ENCODE results near the gene TMEM11.

Gene TMEM11

GRCh38 chr17:21186399-21187187, 27.4 kb downstream of the TMEM11 start:
- DNase-seq (ENCODE audit: low read depth in 2 of 2): no peak

- DNase-seq (ENCODE audit: low read depth in 2 of 2): no peak
Measured at GRCh38 chr17:21185061-21185460, 28.9 kb downstream of the TMEM11 start.

GRCh38 chr17:21184570-21184969, 29.4 kb downstream of the TMEM11 start:
- DNase-seq (ENCODE audit: low read depth in 2 of 2): no peak

GRCh38 chr17:21183468-21183867, 30.5 kb downstream of the TMEM11 start:
- DNase-seq (ENCODE audit: low read depth in 2 of 2): no peak

- DNase-seq (ENCODE audit: low read depth in 2 of 2): no peak
Measured at GRCh38 chr17:21177854-21178600, 35.9 kb downstream of the TMEM11 start.

GRCh38 chr17:21177401-21177800, 36.6 kb downstream of the TMEM11 start:
- DNase-seq (ENCODE audit: low read depth in 2 of 2): no peak

GRCh38 chr17:21176773-21177395, 37.1 kb downstream of the TMEM11 start:
- DNase-seq (ENCODE audit: low read depth in 2 of 2): no peak

- DNase-seq (ENCODE audit: low read depth in 2 of 2): peak; percentile 54 to 61
Measured at GRCh38 chr17:21174713-21175112, 39.2 kb downstream of the TMEM11 start.

GRCh38 chr17:21174186-21174585, 39.8 kb downstream of the TMEM11 start:
- no peak for DNase-seq (ENCODE audit: low read depth in 2 of 2)

GRCh38 chr17:21173543-21173942, 40.4 kb downstream of the TMEM11 start:
- no peak for DNase-seq (ENCODE audit: low read depth in 2 of 2)

- DNase-seq (ENCODE audit: low read depth in 2 of 2): no peak
Measured at GRCh38 chr17:21172846-21173245, 41.1 kb downstream of the TMEM11 start.

GRCh38 chr17:21171970-21172510, 41.9 kb downstream of the TMEM11 start:
- no peak for DNase-seq (ENCODE audit: low read depth in 2 of 2)

- DNase-seq (ENCODE audit: low read depth in 2 of 2): no peak
Measured at GRCh38 chr17:21171309-21171922, 42.5 kb downstream of the TMEM11 start.

GRCh38 chr17:21170809-21171208, 43.2 kb downstream of the TMEM11 start:
- DNase-seq (ENCODE audit: low read depth in 2 of 2): no peak

- no peak for DNase-seq (ENCODE audit: low read depth in 2 of 2)
Measured at GRCh38 chr17:21169496-21169895, 44.5 kb downstream of the TMEM11 start.

- no peak for DNase-seq (ENCODE audit: low read depth in 2 of 2)
Measured at GRCh38 chr17:21168555-21168865, 45.5 kb downstream of the TMEM11 start.

GRCh38 chr17:21167303-21167702, 46.7 kb downstream of the TMEM11 start:
- DNase-seq (ENCODE audit: low read depth in 2 of 2): no peak

- DNase-seq (ENCODE audit: low read depth in 2 of 2): peak; percentile 36 to 38
Measured at GRCh38 chr17:21166595-21167210, 47.3 kb downstream of the TMEM11 start.

- no peak for DNase-seq (ENCODE audit: low read depth in 2 of 2)
Measured at GRCh38 chr17:21165922-21166594, 47.9 kb downstream of the TMEM11 start.

GRCh38 chr17:21164620-21165019, 49.3 kb downstream of the TMEM11 start:
- DNase-seq (ENCODE audit: low read depth in 2 of 2): no peak

GRCh38 chr17:21164216-21164615, 49.7 kb downstream of the TMEM11 start:
- DNase-seq (ENCODE audit: low read depth in 2 of 2): no peak

Data from fibroblast of skin of left quadriceps (primary cell).